WTC11 (cell line): Measurements from ENCODE around the gene GTF3C2. TPM values are rescaled to one million over a fixed set of nuclear protein-coding genes. Genes with fewer than 3 reads are reported as not detected.

Source experiments
- ATAC-seq: fragments of 200-7000 bp; cut with Tn5 transposase; 2 replicates; pipeline ENCODE4 v1.10.0; 2021; ENCODE audit warnings: mild to moderate bottlenecking, moderate library complexity
- CTCF ChIA-PET: fragments of 300-600 bp; sonication (Branson Sonifier 250); formaldehyde crosslinking; loops from one replicate; lab custom pipeline; 2021; ENCODE audit warnings: antibody characterized with exemption; lab: Charles Lee
- POLR2A ChIA-PET: fragments of 350-600 bp; sonication (Branson Sonifier 250); formaldehyde crosslinking; loops from one replicate; lab custom pipeline; 2021; ENCODE audit warnings: antibody characterized with exemption; lab: Charles Lee
- DNase-seq: peaks from one replicate; pipeline ENCODE4 v3.0.0; 2021; ENCODE audit warnings: low spot score
- H3K27ac Mint-ChIP-seq: 2 replicates; pipeline ENCODE4 v1.8.0; 2021; ENCODE audit warnings: mixed read lengths
- H3K27me3 Mint-ChIP-seq: 2 replicates; pipeline ENCODE4 v1.8.0; 2021; ENCODE audit warnings: low read depth, mild to moderate bottlenecking, moderate library complexity, mixed read lengths
- H3K36me3 Mint-ChIP-seq: 2 replicates; pipeline ENCODE4 v1.8.0; 2021; ENCODE audit warnings: mixed read lengths
- H3K4me1 Mint-ChIP-seq: 2 replicates; pipeline ENCODE4 v1.8.0; 2022; ENCODE audit warnings: mixed read lengths
- H3K4me3 Mint-ChIP-seq: 2 replicates; pipeline ENCODE4 v1.8.0; 2021; ENCODE audit warnings: mild to moderate bottlenecking, moderate library complexity, mixed read lengths
- H3K9me3 Mint-ChIP-seq: 2 replicates; pipeline ENCODE4 v1.8.0; 2021; ENCODE audit warnings: mixed read lengths
- E2F1 ChIP-seq: sonication (generic); formaldehyde crosslinking; IDR thresholded peaks from 2 replicates; pipeline ENCODE4 v1.8.0; 2022; ENCODE audit warnings: mild to moderate bottlenecking, missing genetic modification reagents
- FOXJ3 ChIP-seq: sonication (generic); formaldehyde crosslinking; IDR thresholded peaks from 2 replicates; pipeline ENCODE4 v1.9.0; 2021; ENCODE audit warnings: missing genetic modification reagents, mild to moderate bottlenecking, borderline replicate concordance
- FOXP1 ChIP-seq: sonication (generic); formaldehyde crosslinking; IDR thresholded peaks from 2 replicates; pipeline ENCODE4 v1.8.0; 2022; ENCODE audit warnings: missing genetic modification reagents, mild to moderate bottlenecking, moderate library complexity, borderline replicate concordance
- GTF2I ChIP-seq: fragments of 250-450 bp; sonication (Bioruptor Pico); conservative IDR thresholded peaks from 2 replicates; pipeline ENCODE4 v1.4.0; 2021; ENCODE audit warnings: mild to moderate bottlenecking
- HMGA2 ChIP-seq: fragments of 250-450 bp; sonication (Bioruptor Pico); IDR thresholded peaks from 2 replicates; pipeline ENCODE4 v1.4.0; 2021; ENCODE audit warnings: mild to moderate bottlenecking, moderate library complexity
- JAZF1 ChIP-seq: fragments of 250-450 bp; sonication (Bioruptor Pico); IDR thresholded peaks from 2 replicates; pipeline ENCODE4 v1.9.0; 2021; ENCODE audit warnings: moderate library complexity, mild to moderate bottlenecking, inconsistent platforms
- NFATC4 ChIP-seq: fragments of 250-450 bp; sonication (Bioruptor Pico); IDR thresholded peaks from 2 replicates; pipeline ENCODE4 v1.9.0; 2021; ENCODE audit warnings: mild to moderate bottlenecking
- NR2C2 ChIP-seq: sonication (generic); formaldehyde crosslinking; IDR thresholded peaks from 2 replicates; pipeline ENCODE4 v1.8.0; 2022; ENCODE audit warnings: mild to moderate bottlenecking, missing genetic modification reagents
- TEAD1 ChIP-seq: sonication (generic); formaldehyde crosslinking; IDR thresholded peaks from 2 replicates; pipeline ENCODE4 v1.8.0; 2022; ENCODE audit warnings: mild to moderate bottlenecking, missing genetic modification reagents
- TP53 ChIP-seq: sonication (generic); formaldehyde crosslinking; IDR thresholded peaks from 2 replicates; pipeline ENCODE4 v1.8.1; 2023; ENCODE audit warnings: mild to moderate bottlenecking, missing genetic modification reagents
- ZNF232 ChIP-seq: sonication (generic); formaldehyde crosslinking; IDR thresholded peaks from 2 replicates; pipeline ENCODE4 v1.8.0; 2022; ENCODE audit warnings: mild to moderate bottlenecking, missing genetic modification reagents
- total RNA-seq: library from RNA; stranded (reverse); gene quantifications from 3 replicates; pipeline ENCODE4 v1.2.3, GENCODE V29; 2021
- TF ChIP-seq, protein P1 (sequence below): sonication (generic); formaldehyde crosslinking; IDR thresholded peaks from 2 replicates; pipeline ENCODE4 v1.8.0; 2022; ENCODE audit warnings: mild to moderate bottlenecking, missing genetic modification reagents
- TF ChIP-seq, protein P2 (sequence below): sonication (generic); formaldehyde crosslinking; IDR thresholded peaks from 2 replicates; pipeline ENCODE4 v1.8.0; 2022; ENCODE audit warnings: mild to moderate bottlenecking, missing genetic modification reagents
- TF ChIP-seq, protein P3 (sequence below): sonication (generic); formaldehyde crosslinking; IDR thresholded peaks from 2 replicates; pipeline ENCODE4 v1.8.1; 2023; ENCODE audit warnings: mild to moderate bottlenecking, missing genetic modification reagents
- TF ChIP-seq, protein P4 (sequence below): sonication (generic); formaldehyde crosslinking; IDR thresholded peaks from 2 replicates; pipeline ENCODE4 v1.8.1; 2023; ENCODE audit warnings: mild to moderate bottlenecking, missing genetic modification reagents, moderate library complexity
- TF ChIP-seq, protein P5 (sequence below): fragments of 250-450 bp; sonication (Bioruptor Pico); IDR thresholded peaks from 2 replicates; pipeline ENCODE4 v1.9.0; 2021; ENCODE audit warnings: mild to moderate bottlenecking
- TF ChIP-seq, protein P6 (sequence below): sonication (generic); formaldehyde crosslinking; IDR thresholded peaks from 2 replicates; pipeline ENCODE4 v1.8.1; 2022; ENCODE audit warnings: missing genetic modification reagents, borderline replicate concordance
- TF ChIP-seq, protein P7 (sequence below): fragments of 200-600 bp; IDR thresholded peaks from 2 replicates; pipeline ENCODE4 v1.8.0; 2022; ENCODE audit warnings: antibody characterized with exemption
- TF ChIP-seq, protein P8 (sequence below): sonication (generic); formaldehyde crosslinking; conservative IDR thresholded peaks from 2 replicates; pipeline ENCODE4 v1.8.1; 2023; ENCODE audit warnings: mild to moderate bottlenecking, low read depth, missing genetic modification reagents, moderate library complexity

Gene GTF3C2
- total RNA-seq, 1 experiment from 2014 or later = 123 TPM

DNA sequence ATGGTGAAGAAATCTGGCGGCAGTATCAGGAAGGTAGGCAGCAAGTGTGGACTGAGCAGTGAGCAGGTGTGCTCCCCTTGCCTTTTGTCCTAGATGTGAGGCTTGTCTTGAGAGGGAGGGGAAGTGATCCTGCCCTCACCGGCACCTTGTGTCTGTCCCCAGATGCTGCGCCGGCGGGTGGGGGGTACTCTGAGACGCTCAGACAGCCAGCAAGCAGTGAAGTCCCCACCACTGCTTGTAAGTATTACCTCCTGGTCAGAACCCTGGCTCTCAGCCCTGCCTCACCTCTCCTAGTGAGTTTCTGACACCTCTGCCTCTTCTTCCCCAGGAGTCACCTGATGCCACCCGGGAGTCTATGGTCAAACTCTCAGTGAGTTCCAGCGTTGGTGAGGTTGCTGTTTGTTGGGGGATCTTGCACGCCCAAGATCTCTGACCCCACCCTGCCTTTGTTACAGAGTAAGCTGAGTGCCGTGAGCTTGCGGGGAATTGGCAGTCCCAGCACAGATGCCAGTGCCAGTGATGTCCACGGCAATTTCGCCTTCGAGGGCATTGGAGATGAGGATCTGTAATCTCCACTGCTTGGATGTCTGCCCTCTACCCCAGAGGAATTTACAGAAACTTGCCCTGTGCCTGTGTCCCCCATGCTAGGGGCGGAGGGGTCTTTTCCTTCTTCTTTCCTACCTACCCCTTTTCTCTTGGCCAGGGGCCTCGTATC lies 19.7 kb upstream of the GTF3C2 start:
- no peak for ATAC-seq
- TF ChIP-seq FOXP1 (CRISPR knock-in tag) (no peak), HMGA2 (CRISPR knock-in tag) (no peak), E2F1 (no peak), FOXJ3 (no peak), TP53 (CRISPR knock-in tag) (no peak), GTF2I (CRISPR knock-in tag) (no peak), JAZF1 (CRISPR knock-in tag) (no peak)
- TF ChIP-seq, protein P1, sequence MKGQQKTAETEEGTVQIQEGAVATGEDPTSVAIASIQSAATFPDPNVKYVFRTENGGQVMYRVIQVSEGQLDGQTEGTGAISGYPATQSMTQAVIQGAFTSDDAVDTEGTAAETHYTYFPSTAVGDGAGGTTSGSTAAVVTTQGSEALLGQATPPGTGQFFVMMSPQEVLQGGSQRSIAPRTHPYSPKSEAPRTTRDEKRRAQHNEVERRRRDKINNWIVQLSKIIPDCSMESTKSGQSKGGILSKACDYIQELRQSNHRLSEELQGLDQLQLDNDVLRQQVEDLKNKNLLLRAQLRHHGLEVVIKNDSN (CRISPR knock-in tag) = no peak
- TF ChIP-seq, protein P2, sequence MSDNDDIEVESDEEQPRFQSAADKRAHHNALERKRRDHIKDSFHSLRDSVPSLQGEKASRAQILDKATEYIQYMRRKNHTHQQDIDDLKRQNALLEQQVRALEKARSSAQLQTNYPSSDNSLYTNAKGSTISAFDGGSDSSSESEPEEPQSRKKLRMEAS (CRISPR knock-in tag) = no peak
- TF ChIP-seq, protein P3, sequence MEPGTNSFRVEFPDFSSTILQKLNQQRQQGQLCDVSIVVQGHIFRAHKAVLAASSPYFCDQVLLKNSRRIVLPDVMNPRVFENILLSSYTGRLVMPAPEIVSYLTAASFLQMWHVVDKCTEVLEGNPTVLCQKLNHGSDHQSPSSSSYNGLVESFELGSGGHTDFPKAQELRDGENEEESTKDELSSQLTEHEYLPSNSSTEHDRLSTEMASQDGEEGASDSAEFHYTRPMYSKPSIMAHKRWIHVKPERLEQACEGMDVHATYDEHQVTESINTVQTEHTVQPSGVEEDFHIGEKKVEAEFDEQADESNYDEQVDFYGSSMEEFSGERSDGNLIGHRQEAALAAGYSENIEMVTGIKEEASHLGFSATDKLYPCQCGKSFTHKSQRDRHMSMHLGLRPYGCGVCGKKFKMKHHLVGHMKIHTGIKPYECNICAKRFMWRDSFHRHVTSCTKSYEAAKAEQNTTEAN (CRISPR knock-in tag) = no peak
- TF ChIP-seq, protein P4, sequence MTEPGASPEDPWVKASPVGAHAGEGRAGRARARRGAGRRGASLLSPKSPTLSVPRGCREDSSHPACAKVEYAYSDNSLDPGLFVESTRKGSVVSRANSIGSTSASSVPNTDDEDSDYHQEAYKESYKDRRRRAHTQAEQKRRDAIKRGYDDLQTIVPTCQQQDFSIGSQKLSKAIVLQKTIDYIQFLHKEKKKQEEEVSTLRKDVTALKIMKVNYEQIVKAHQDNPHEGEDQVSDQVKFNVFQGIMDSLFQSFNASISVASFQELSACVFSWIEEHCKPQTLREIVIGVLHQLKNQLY = no peak
- TF ChIP-seq, protein P5, sequence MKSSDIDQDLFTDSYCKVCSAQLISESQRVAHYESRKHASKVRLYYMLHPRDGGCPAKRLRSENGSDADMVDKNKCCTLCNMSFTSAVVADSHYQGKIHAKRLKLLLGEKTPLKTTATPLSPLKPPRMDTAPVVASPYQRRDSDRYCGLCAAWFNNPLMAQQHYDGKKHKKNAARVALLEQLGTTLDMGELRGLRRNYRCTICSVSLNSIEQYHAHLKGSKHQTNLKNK (CRISPR knock-in tag) = no peak
- TF ChIP-seq, protein P6, sequence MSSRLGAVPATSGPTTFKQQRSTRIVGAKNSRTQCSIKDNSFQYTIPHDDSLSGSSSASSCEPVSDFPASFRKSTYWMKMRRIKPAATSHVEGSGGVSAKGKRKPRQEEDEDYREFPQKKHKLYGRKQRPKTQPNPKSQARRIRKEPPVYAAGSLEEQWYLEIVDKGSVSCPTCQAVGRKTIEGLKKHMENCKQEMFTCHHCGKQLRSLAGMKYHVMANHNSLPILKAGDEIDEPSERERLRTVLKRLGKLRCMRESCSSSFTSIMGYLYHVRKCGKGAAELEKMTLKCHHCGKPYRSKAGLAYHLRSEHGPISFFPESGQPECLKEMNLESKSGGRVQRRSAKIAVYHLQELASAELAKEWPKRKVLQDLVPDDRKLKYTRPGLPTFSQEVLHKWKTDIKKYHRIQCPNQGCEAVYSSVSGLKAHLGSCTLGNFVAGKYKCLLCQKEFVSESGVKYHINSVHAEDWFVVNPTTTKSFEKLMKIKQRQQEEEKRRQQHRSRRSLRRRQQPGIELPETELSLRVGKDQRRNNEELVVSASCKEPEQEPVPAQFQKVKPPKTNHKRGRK (CRISPR knock-in tag) = no peak
- TF ChIP-seq, protein P7, sequence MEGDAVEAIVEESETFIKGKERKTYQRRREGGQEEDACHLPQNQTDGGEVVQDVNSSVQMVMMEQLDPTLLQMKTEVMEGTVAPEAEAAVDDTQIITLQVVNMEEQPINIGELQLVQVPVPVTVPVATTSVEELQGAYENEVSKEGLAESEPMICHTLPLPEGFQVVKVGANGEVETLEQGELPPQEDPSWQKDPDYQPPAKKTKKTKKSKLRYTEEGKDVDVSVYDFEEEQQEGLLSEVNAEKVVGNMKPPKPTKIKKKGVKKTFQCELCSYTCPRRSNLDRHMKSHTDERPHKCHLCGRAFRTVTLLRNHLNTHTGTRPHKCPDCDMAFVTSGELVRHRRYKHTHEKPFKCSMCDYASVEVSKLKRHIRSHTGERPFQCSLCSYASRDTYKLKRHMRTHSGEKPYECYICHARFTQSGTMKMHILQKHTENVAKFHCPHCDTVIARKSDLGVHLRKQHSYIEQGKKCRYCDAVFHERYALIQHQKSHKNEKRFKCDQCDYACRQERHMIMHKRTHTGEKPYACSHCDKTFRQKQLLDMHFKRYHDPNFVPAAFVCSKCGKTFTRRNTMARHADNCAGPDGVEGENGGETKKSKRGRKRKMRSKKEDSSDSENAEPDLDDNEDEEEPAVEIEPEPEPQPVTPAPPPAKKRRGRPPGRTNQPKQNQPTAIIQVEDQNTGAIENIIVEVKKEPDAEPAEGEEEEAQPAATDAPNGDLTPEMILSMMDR = no peak
- no peak overlapping the region for H3K27ac Mint-ChIP-seq

GRCh38 chr2:27375513-27376099 lies 19.0 kb upstream of the GTF3C2 start:
- H3K27me3 Mint-ChIP-seq = no peaks in the 10 kb centered on the region
- ChIA-PET POLR2A (no interaction called here), CTCF (interaction anchor here (0.5 kb wide), 1 partner anchor 72 kb away, joined by 3 read pairs; no protein-coding TSS in a partner anchor)
- DNase-seq (no peak), ATAC-seq (no peak)
- peaks cover 53% of the 10 kb centered on the region for H3K36me3 Mint-ChIP-seq
- H3K4me1 Mint-ChIP-seq = peaks cover 24% of the 10 kb centered on the region
- no peak overlapping the region for H3K4me3 Mint-ChIP-seq
- H3K27ac Mint-ChIP-seq = no peak overlapping the region
- no peaks in the 10 kb centered on the region for H3K9me3 Mint-ChIP-seq
- TF ChIP-seq, protein P3 (CRISPR knock-in tag) = no peak
- TF ChIP-seq, protein P8, sequence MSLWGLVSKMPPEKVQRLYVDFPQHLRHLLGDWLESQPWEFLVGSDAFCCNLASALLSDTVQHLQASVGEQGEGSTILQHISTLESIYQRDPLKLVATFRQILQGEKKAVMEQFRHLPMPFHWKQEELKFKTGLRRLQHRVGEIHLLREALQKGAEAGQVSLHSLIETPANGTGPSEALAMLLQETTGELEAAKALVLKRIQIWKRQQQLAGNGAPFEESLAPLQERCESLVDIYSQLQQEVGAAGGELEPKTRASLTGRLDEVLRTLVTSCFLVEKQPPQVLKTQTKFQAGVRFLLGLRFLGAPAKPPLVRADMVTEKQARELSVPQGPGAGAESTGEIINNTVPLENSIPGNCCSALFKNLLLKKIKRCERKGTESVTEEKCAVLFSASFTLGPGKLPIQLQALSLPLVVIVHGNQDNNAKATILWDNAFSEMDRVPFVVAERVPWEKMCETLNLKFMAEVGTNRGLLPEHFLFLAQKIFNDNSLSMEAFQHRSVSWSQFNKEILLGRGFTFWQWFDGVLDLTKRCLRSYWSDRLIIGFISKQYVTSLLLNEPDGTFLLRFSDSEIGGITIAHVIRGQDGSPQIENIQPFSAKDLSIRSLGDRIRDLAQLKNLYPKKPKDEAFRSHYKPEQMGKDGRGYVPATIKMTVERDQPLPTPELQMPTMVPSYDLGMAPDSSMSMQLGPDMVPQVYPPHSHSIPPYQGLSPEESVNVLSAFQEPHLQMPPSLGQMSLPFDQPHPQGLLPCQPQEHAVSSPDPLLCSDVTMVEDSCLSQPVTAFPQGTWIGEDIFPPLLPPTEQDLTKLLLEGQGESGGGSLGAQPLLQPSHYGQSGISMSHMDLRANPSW = no peak
- TF ChIP-seq ZNF232 = no peak
- no peak for TF ChIP-seq TEAD1 (CRISPR knock-in tag)
- TF ChIP-seq NFATC4 = no peak
- no peak for TF ChIP-seq NR2C2
- TF ChIP-seq E2F1 = no peak

More for the DNA sequence above, 19.7 kb upstream of the GTF3C2 start:
- peaks cover 57% of the 10 kb centered on the region for H3K36me3 Mint-ChIP-seq
- POLR2A ChIA-PET = no interaction called here
- H3K4me3 Mint-ChIP-seq = no peak overlapping the region
- peaks cover 28% of the 10 kb centered on the region for H3K4me1 Mint-ChIP-seq
- H3K9me3 Mint-ChIP-seq = no peaks in the 10 kb centered on the region
- CTCF ChIA-PET = no interaction called here
- H3K27me3 Mint-ChIP-seq = no peaks in the 10 kb centered on the region; the same call in 1 of the 2 replicates
- DNase-seq = no peak
